Breast epithelium (tissue), 4 donors: ENCODE results near the gene TTC28. TPM values are rescaled to one million over a fixed set of nuclear protein-coding genes. Genes with fewer than 3 reads are reported as not detected.

ENCODE experiments used
- DNase-seq, 2 donors: peaks; one replicate each; pipeline ENCODE4 v3.0.0-alpha.2; 2019; ENCODE audit warnings: low spot score in 2 of 2
- H3K27ac ChIP-seq, 2 donors: fragments of 200-600 bp; sonication (generic) in 1 of 2; one replicate each; pipeline ENCODE4 v1.5.1; 2016 to 2019; ENCODE audit warnings: mild to moderate bottlenecking in 1 of 2
- H3K27me3 ChIP-seq, 2 donors: fragments of 200-600 bp; sonication (generic) in 1 of 2; one replicate each; pipeline versions ENCODE4 v1.5.1 to v1.6.0; 2017 to 2019; ENCODE audit warnings: control low read depth in 1 of 2, mild to moderate bottlenecking in 1 of 2
- H3K36me3 ChIP-seq: fragments of 200-600 bp; one replicate; pipeline ENCODE4 v1.5.1; 2019
- H3K4me1 ChIP-seq, 2 donors: fragments of 200-600 bp; sonication (generic); one replicate each; pipeline ENCODE4 v1.5.1; 2016 to 2019; ENCODE audit warnings: control low read depth in 1 of 2
- H3K4me3 ChIP-seq, 3 donors: fragments of 200-600 bp; sonication (generic); 1 replicate in 2 of 3; 2 replicates in 1 of 3; pipeline ENCODE4 v1.5.1; 2016 to 2019; ENCODE audit warnings: mild to moderate bottlenecking in 3 of 3, moderate library complexity in 2 of 3
- H3K9me3 ChIP-seq, 2 donors: fragments of 200-600 bp; sonication (generic) in 1 of 2; one replicate each; pipeline ENCODE4 v1.5.1; 2016 to 2019; ENCODE audit warnings: control low read depth in 1 of 2
- CTCF ChIP-seq, 3 donors: fragments of 450-650 bp; IDR thresholded peaks; one replicate each; pipeline ENCODE4 v1.5.1; 2016 to 2017; ENCODE audit warnings: antibody characterized with exemption in 3 of 3, mild to moderate bottlenecking in 3 of 3, moderate library complexity in 3 of 3
- POLR2A ChIP-seq: fragments of 450-650 bp; IDR thresholded peaks from one replicate; pipeline ENCODE4 v1.6.1; 2016; ENCODE audit warnings: antibody characterized with exemption, mild to moderate bottlenecking, moderate library complexity
- POLR2AphosphoS5 ChIP-seq, 3 donors: sonication (generic); formaldehyde crosslinking; IDR thresholded peaks; one replicate each; pipeline ENCODE4 v1.6.1; 2017; ENCODE audit warnings: antibody characterized with exemption in 3 of 3
- intact Hi-C: fragments of 100-400 bp; cut with DNase I; formaldehyde crosslinking; loops from one replicate; pipeline ENCODE4 v1.15.1; 2023; ENCODE audit warnings: low total_unique reads
- total RNA-seq, 3 donors: library from RNA; depleted of rRNA; stranded (reverse); fragments of >200 nt; gene quantifications; one replicate each; pipeline ENCODE4 v1.1.0, GENCODE V29; 2016

The TTC28 gene
- total RNA-seq, 3 donors from 2014 or later = 33.5 to 43.3 (median 40.2) TPM

- H3K9me3 ChIP-seq = no peaks in the 10 kb centered on the region
- H3K4me1 ChIP-seq = no peaks in the 10 kb centered on the region
- no peaks in the 10 kb centered on the region for H3K36me3 ChIP-seq
- no peak for DNase-seq
- H3K27ac ChIP-seq = peak overlapping the region in 1 of 2 donors; percentile 69
- intact Hi-C loops = no loop called here
- no peaks in the 10 kb centered on the region for H3K27me3 ChIP-seq
- no peak for TF ChIP-seq POLR2AphosphoS5 (IDR thresholded peaks at IDR 0.05)
- no peak for TF ChIP-seq POLR2A
- no peak for TF ChIP-seq CTCF (IDR thresholded peaks at IDR 0.05)
- no peak overlapping the region for H3K4me3 ChIP-seq
Measured at GRCh38 chr22:28237112-28237511, 442.5 kb downstream of the TTC28 start.

- Histone ChIP-seq H3K4me1 (no peaks in the 10 kb centered on the region), H3K27ac (no peak overlapping the region), H3K4me3 (no peak overlapping the region), H3K36me3 (no peaks in the 10 kb centered on the region), H3K27me3 (no peaks in the 10 kb centered on the region), H3K9me3 (no peaks in the 10 kb centered on the region)
- intact Hi-C loops = no loop called here
- DNase-seq = no peak
- no peak for TF ChIP-seq POLR2A
Measured at GRCh38 chr22:28232204-28232603, 447.4 kb downstream of the TTC28 start.

GRCh38 chr22:28231441-28231840 is 448.2 kb downstream of the TTC28 start:
- Histone ChIP-seq H3K9me3 (no peaks in the 10 kb centered on the region), H3K36me3 (no peaks in the 10 kb centered on the region), H3K4me3 (no peak overlapping the region), H3K27ac (no peak overlapping the region), H3K27me3 (no peaks in the 10 kb centered on the region), H3K4me1 (no peaks in the 10 kb centered on the region)
- DNase-seq = no peak
- TF ChIP-seq POLR2A = no peak
- TF ChIP-seq CTCF (IDR thresholded peaks at IDR 0.05) = no peak
- TF ChIP-seq POLR2AphosphoS5 (IDR thresholded peaks at IDR 0.05) = no peak
- intact Hi-C loops = no loop called here

- Histone ChIP-seq H3K27me3 (no peaks in the 10 kb centered on the region), H3K36me3 (no peaks in the 10 kb centered on the region), H3K4me3 (no peak overlapping the region), H3K9me3 (no peaks in the 10 kb centered on the region), H3K4me1 (no peaks in the 10 kb centered on the region), H3K27ac (no peak overlapping the region)
- intact Hi-C loops = no loop called here
- DNase-seq = no peak
- TF ChIP-seq POLR2A = no peak
- no peak for TF ChIP-seq POLR2AphosphoS5 (IDR thresholded peaks at IDR 0.05)
- no peak for TF ChIP-seq CTCF (IDR thresholded peaks at IDR 0.05)
Measured at GRCh38 chr22:28230671-28231070, 449.0 kb downstream of the TTC28 start.

- Histone ChIP-seq H3K27me3 (no peaks in the 10 kb centered on the region), H3K36me3 (no peaks in the 10 kb centered on the region), H3K4me1 (no peaks in the 10 kb centered on the region), H3K27ac (no peak overlapping the region), H3K9me3 (no peaks in the 10 kb centered on the region), H3K4me3 (no peak overlapping the region)
- DNase-seq = no peak
- TF ChIP-seq CTCF (IDR thresholded peaks at IDR 0.05) (no peak), POLR2AphosphoS5 (IDR thresholded peaks at IDR 0.05) (no peak), POLR2A (no peak)
- intact Hi-C loops = no loop called here
Measured at GRCh38 chr22:28229566-28230485, 449.8 kb downstream of the TTC28 start.
